ENCODE measurements around the gene CASTOR1. TPM values are rescaled to one million over a fixed set of nuclear protein-coding genes. Genes with fewer than 3 reads are reported as not detected.
A peak's percentile ranks its signal among the peaks of the same experiment; 100 is the strongest.

The CASTOR1 gene
- total and polyA plus RNA-seq, 9 donors, result 3.5 to 7.1 (median 4.8) TPM

DNA sequence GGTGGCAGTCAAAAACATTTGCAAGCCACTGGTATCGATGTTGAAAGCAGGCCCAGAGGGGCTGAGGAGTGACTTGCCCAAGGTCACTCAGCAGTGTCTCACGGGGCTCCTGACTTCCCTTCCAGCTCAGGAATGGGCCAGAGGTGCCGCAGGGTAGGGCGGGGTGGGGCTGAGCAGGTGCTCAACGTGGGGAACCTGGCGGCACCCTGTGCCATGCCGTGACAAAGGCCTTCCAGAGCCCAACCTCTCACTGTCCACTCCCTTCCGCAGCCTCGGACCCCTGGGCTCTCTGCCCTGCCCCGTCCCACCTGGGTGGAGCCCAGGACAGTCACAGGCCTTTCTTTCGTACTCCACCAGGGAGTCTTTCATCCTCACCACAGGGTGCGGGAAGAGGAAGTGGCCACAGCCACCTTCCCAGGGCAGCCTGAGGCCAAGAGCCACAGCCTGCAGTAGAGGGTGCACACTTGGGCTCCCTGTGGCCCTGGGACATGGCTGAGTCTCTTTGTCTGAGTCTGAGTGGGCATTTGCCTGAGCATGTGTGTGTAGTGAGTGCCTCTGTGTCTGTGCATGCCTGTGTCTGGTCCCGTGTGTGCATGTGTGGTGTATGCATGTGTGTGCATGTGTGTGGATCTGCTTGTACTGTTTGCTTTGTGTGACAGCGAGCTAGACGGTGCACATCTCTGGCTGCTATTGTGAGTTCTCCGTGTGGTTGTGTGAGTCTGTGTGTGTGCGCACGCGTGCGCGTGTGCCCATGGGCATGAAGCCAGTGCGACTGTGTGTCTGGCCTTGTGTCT is 36.7 kb downstream of the CASTOR1 start:
- H3K36me3 ChIP-seq (ENCODE audit: control insufficient read depth, insufficient read depth, low read length), result no peaks in the 10 kb centered on the region
- no peaks in the 10 kb centered on the region for H3K9me3 ChIP-seq (replicated peaks; ENCODE audit: control insufficient read depth, low read depth, low read length)
- DNase-seq, result no peak
- WGBS (ENCODE audit: insufficient coverage), result 66% methylated on average over 20 of the region's 22 CpGs
- peak overlapping the region; percentile 35 for H3K27ac ChIP-seq (ENCODE audit: low read length)
- no peak overlapping the region for H3K4me3 ChIP-seq (ENCODE audit: low read length)
- peaks cover 22% of the 10 kb centered on the region for H3K27me3 ChIP-seq (ENCODE audit: control insufficient read depth, insufficient read depth, low read length)
- H3K4me1 ChIP-seq (ENCODE audit: control insufficient read depth, insufficient read depth, low read length), result peaks cover 65% of the 10 kb centered on the region

DNA sequence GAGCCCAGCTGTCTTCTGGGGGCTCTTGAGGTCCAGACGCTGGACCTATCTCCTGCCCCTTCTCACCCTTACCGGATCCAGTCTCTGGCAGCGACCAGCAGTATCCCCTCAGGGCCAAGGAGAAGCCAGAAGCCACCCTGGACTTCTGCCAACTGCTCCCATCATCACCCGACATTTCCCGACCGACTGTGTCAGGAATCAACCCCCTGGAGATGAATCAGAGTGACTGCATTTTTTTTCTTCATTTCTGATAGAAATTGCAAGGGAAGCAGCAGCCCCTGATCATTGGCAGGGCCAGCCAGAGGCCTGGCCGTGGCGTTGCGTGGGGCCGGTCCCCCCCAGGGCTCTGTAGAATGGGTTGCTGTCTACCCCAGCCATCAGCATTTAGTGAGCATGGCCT is 37.6 kb downstream of the CASTOR1 start:
- H3K27ac ChIP-seq (ENCODE audit: low read length), result peak overlapping the region; percentile 3
- H3K4me3 ChIP-seq (ENCODE audit: low read length), result no peak overlapping the region
- H3K9me3 ChIP-seq (replicated peaks; ENCODE audit: control insufficient read depth, low read depth, low read length), result no peaks in the 10 kb centered on the region
- no peaks in the 10 kb centered on the region for H3K36me3 ChIP-seq (ENCODE audit: control insufficient read depth, insufficient read depth, low read length)
- H3K27me3 ChIP-seq (ENCODE audit: control insufficient read depth, insufficient read depth, low read length), result peaks cover 29% of the 10 kb centered on the region
- peaks cover 72% of the 10 kb centered on the region for H3K4me1 ChIP-seq (ENCODE audit: control insufficient read depth, insufficient read depth, low read length)
- DNase-seq, result no peak
- 61% methylated on average over 7 of the region's 10 CpGs for WGBS (ENCODE audit: insufficient coverage)

DNA sequence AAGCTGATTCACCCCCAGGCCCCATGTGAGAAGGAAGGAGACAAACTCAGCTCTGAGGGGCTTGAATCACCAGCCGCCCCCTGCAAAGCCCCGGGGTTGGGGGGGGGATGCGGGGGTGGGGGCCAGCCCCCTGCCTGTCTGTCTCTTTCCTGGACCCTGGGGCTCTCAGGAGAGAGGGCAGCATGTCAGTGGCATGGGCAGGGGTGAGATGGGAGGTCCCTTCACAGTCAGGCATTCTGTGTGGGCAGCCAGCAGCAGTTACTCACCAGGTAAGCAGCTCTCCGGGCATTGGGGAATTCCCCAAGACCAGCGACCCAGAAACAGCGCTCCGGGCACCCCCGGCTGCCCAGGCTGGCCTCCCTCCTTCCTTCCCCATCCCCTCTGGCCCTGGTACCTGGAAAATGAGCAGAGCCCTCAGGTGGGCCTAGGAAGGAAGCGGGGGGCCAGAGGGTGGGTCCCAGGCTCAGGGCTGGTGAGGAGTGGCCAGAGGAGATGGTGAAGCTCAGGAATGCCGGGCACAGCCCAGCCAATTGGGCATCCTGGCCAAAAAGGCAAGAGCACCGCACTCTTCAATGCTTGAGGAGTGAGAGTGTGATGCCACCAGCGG is 38.5 kb downstream of the CASTOR1 start:
- Histone ChIP-seq H3K4me3 (ENCODE audit: low read length) (no peak overlapping the region), H3K27me3 (ENCODE audit: control insufficient read depth, insufficient read depth, low read length) (peaks cover 35% of the 10 kb centered on the region), H3K4me1 (ENCODE audit: control insufficient read depth, insufficient read depth, low read length) (peaks cover 68% of the 10 kb centered on the region), H3K27ac (ENCODE audit: low read length) (no peak overlapping the region), H3K9me3 (replicated peaks; ENCODE audit: control insufficient read depth, low read depth, low read length) (no peaks in the 10 kb centered on the region), H3K36me3 (ENCODE audit: control insufficient read depth, insufficient read depth, low read length) (no peaks in the 10 kb centered on the region)
- 76% methylated on average over 5 of the region's 12 CpGs for WGBS (ENCODE audit: insufficient coverage)
- DNase-seq, result no peak

DNA sequence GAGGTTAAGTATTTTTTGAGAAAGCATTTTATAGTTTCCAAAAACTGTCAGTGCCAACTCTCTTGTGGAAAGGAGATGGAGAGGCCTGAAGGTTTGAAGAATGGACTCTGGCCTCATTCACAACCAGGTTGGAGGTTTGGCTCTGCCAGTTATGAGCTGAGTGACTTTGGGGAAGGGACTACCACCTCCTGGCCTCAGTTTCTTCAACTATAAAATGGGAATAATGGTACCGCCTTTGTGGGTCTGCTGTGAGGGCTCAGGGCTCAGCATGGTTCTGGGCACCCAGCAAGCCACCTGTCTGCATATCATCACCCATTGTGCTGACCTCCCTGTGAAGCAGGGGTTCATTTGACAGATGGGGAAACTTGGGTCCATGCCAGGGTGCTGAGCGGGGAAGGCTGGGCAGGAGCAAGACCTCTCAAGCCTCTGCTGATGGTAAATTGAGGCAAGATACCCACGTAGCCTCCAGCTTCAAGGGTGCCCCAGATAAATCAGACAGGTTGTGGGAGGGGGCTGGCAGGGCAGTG is 39.2 kb downstream of the CASTOR1 start:
- H3K36me3 ChIP-seq (ENCODE audit: control insufficient read depth, insufficient read depth, low read length), result no peaks in the 10 kb centered on the region
- WGBS (ENCODE audit: insufficient coverage), result 50% methylated on average over 1 of the region's 3 CpGs
- H3K27me3 ChIP-seq (ENCODE audit: control insufficient read depth, insufficient read depth, low read length), result peaks cover 42% of the 10 kb centered on the region
- no peak overlapping the region for H3K4me3 ChIP-seq (ENCODE audit: low read length)
- H3K4me1 ChIP-seq (ENCODE audit: control insufficient read depth, insufficient read depth, low read length), result peaks cover 71% of the 10 kb centered on the region
- H3K27ac ChIP-seq (ENCODE audit: low read length), result no peak overlapping the region
- no peaks in the 10 kb centered on the region for H3K9me3 ChIP-seq (replicated peaks; ENCODE audit: control insufficient read depth, low read depth, low read length)
- DNase-seq, result no peak

DNA sequence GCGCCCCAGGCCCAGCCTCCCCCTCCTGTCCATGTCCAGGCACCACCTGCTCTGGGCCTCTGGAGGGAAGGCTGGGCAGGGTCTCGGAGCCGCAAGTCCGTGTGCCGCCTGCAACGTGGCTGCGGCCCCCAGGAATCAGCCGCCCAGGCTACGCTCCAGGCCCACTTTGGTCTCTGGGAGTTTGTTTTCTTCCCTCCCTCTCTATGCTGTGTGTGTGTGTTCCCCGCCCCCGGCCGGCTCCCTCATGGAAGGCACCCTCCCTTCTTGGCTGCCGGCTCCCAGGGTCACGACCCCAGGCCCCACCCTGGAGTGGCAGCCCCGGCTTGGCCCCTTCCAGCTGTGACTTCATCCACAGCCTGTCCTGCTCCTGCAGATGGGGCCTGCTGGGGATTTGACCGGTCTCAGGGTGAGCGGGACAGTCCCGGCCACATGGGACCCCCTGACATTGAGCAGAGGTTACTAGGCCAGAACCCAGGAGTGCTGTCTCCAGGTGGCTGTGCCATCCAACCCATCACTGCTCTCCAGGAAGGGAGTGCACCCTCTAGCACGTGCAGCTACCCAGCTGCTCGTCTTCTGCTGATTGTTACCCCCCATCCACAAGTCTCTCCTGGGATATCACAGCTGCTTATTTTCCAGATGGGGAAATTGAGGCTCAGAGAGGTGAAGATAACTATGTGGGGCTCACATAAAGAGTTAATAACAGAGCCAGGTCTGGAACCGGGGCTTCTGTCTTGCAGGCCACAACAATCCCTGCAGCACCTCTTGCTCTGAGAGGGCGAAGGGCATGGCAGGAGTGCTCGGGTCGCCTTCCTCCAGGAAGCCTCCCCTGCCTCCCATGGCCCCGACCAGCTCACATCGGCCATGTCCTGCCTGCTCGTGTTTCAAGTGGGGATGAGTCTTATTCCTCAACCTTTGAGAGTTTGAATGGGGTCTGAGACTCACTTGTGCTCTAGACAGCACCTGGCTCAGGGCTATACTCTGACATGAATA is 40.0 kb downstream of the CASTOR1 start:
- no peaks in the 10 kb centered on the region for H3K9me3 ChIP-seq (replicated peaks; ENCODE audit: control insufficient read depth, low read depth, low read length)
- no peak overlapping the region for H3K4me3 ChIP-seq (ENCODE audit: low read length)
- WGBS (ENCODE audit: insufficient coverage), result 26% methylated on average over 12 of the region's 27 CpGs
- DNase-seq, result peak; percentile 88
- H3K4me1 ChIP-seq (ENCODE audit: control insufficient read depth, insufficient read depth, low read length), result peaks cover 67% of the 10 kb centered on the region
- peaks cover 47% of the 10 kb centered on the region for H3K27me3 ChIP-seq (ENCODE audit: control insufficient read depth, insufficient read depth, low read length)
- peak overlapping the region; percentile 29 for H3K27ac ChIP-seq (ENCODE audit: low read length)
- no peaks in the 10 kb centered on the region for H3K36me3 ChIP-seq (ENCODE audit: control insufficient read depth, insufficient read depth, low read length)

DNA sequence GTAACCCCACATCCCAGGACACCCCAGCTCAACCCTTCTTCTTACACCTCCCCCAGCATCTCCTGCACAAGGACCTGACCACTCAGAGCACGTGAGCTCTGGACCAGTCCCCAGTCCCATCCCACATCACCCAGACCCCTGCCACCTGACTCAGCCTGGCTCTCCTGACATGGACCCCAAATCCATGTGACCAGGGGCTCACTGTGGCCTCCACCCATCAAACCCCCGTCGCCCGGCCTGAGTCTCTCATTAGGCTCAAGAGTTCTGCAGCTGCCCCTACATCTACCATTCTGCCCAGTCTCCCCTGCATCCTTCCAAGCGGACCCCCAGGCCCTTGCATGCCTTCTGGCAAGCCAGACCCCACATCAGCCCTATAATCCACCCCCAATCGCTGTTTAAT is 40.8 kb downstream of the CASTOR1 start:
- Histone ChIP-seq H3K4me1 (ENCODE audit: control insufficient read depth, insufficient read depth, low read length) (peaks cover 58% of the 10 kb centered on the region), H3K4me3 (ENCODE audit: low read length) (no peak overlapping the region), H3K27ac (ENCODE audit: low read length) (peak overlapping the region; percentile 29), H3K36me3 (ENCODE audit: control insufficient read depth, insufficient read depth, low read length) (no peaks in the 10 kb centered on the region), H3K9me3 (replicated peaks; ENCODE audit: control insufficient read depth, low read depth, low read length) (no peaks in the 10 kb centered on the region), H3K27me3 (ENCODE audit: control insufficient read depth, insufficient read depth, low read length) (peaks cover 51% of the 10 kb centered on the region)
- 66% methylated on average over 6 of the region's 6 CpGs for WGBS (ENCODE audit: insufficient coverage)
- no peak for DNase-seq

DNA sequence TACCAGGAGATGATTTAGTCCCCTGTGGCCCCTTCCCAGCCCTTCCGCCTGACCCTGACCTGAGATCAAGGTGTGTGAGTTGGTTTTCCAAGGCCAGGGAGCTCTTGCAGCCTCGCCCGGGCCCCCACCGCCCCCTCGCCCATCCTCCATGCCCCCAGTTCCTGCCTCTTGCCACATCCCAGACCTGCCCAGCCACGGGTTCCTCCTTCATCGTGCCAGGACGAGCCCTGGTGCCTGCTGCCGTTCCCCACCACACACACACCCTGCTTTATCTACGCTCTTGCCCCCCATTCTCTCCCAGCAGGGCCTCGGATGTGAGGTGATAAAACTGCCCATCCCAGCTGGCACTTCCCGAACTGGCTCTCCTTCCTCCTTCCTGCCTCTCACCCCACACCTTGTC is 41.3 kb downstream of the CASTOR1 start:
- peaks cover 53% of the 10 kb centered on the region for H3K27me3 ChIP-seq (ENCODE audit: control insufficient read depth, insufficient read depth, low read length)
- DNase-seq, result no peak
- no peak overlapping the region for H3K27ac ChIP-seq (ENCODE audit: low read length)
- peaks cover 54% of the 10 kb centered on the region for H3K4me1 ChIP-seq (ENCODE audit: control insufficient read depth, insufficient read depth, low read length)
- H3K9me3 ChIP-seq (replicated peaks; ENCODE audit: control insufficient read depth, low read depth, low read length), result no peaks in the 10 kb centered on the region
- no peak overlapping the region for H3K4me3 ChIP-seq (ENCODE audit: low read length)
- WGBS (ENCODE audit: insufficient coverage), result 80% methylated on average over 12 of the region's 12 CpGs
- no peaks in the 10 kb centered on the region for H3K36me3 ChIP-seq (ENCODE audit: control insufficient read depth, insufficient read depth, low read length)

DNA sequence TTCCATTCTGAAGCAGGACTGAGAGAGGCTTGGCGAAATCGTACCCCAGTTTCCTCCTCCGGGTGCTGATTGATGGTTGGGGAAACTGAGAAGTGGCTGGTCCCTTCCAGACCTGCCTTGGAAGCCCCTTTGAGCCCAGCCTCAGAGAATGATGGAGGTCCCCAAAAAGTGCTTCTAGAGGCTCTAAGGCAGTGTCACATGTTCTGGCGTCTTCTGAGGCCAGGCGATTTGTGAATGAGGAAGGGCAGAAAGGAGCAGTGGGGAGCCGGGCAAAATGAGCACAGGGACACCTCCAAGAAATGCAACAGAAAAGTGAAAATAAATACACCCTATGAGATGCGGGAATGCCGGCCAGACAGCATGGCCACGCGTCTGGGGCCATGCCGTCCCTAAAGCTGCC is 41.7 kb downstream of the CASTOR1 start:
- no peak for DNase-seq
- Histone ChIP-seq H3K27me3 (ENCODE audit: control insufficient read depth, insufficient read depth, low read length) (peaks cover 55% of the 10 kb centered on the region), H3K9me3 (replicated peaks; ENCODE audit: control insufficient read depth, low read depth, low read length) (no peaks in the 10 kb centered on the region), H3K4me1 (ENCODE audit: control insufficient read depth, insufficient read depth, low read length) (peaks cover 50% of the 10 kb centered on the region), H3K27ac (ENCODE audit: low read length) (no peak overlapping the region), H3K4me3 (ENCODE audit: low read length) (no peak overlapping the region), H3K36me3 (ENCODE audit: control insufficient read depth, insufficient read depth, low read length) (no peaks in the 10 kb centered on the region)
- 89% methylated on average over 8 of the region's 11 CpGs for whole genome bisulfite sequencing (ENCODE audit: insufficient coverage)

DNA sequence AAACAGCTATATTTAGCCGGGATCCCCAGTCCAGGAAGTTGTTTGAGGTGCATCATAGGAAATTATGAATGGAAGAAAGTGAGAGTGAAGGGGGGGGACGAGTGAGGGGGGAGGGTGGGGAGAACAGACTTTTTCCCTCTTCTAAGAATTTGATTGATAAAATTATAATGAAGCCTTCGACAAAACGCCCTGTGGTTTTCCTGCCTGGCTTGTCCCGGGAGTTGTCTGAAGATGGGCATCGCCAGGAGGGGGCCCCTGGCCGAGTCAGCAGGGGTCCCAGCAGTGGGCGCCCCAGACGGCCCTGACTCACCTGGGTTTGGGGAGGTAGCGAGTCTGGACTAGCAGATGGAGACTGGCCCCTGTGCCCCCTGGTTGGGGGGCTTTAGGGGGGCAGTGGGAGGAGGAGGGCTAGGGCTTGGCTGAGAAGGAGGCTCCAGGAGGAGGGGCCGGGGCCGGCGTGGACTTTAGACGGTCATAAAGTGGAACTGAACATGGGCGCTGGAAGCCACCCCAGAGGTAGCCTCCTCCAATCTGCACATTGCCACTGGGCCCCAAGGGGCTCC is 42.4 kb downstream of the CASTOR1 start:
- Histone ChIP-seq H3K4me1 (ENCODE audit: control insufficient read depth, insufficient read depth, low read length) (peaks cover 46% of the 10 kb centered on the region), H3K36me3 (ENCODE audit: control insufficient read depth, insufficient read depth, low read length) (no peaks in the 10 kb centered on the region), H3K27ac (ENCODE audit: low read length) (no peak overlapping the region), H3K9me3 (replicated peaks; ENCODE audit: control insufficient read depth, low read depth, low read length) (no peaks in the 10 kb centered on the region), H3K4me3 (ENCODE audit: low read length) (no peak overlapping the region), H3K27me3 (ENCODE audit: control insufficient read depth, insufficient read depth, low read length) (peaks cover 55% of the 10 kb centered on the region)
- DNase-seq, result no peak
- WGBS (ENCODE audit: insufficient coverage), result 22% methylated on average over 14 of the region's 15 CpGs

All from muscle of leg (tissue), 11 donors.